Measurements from ENCODE around the gene RIPK1.

DNA sequence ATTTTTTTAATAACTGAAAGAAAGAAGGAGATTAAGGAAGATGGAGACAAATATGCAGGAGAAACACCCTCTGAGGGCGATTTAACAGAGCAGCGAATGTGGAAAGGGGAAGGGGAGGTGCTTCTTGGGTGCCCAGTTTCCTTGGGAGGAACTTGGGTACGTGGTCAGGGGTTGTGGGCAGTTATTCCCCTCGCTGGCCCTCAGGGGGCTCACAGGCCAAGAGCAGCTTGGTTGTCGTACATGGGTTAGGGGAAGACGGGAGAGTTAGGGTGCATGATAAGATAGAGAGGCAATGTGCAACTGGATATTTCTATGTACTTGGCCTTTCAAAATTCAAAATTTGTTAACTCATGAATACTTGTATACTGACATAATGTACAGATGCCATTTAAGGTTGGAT is 96.1 kb downstream of the RIPK1 start:
- TF ChIP-seq, protein P1, sequence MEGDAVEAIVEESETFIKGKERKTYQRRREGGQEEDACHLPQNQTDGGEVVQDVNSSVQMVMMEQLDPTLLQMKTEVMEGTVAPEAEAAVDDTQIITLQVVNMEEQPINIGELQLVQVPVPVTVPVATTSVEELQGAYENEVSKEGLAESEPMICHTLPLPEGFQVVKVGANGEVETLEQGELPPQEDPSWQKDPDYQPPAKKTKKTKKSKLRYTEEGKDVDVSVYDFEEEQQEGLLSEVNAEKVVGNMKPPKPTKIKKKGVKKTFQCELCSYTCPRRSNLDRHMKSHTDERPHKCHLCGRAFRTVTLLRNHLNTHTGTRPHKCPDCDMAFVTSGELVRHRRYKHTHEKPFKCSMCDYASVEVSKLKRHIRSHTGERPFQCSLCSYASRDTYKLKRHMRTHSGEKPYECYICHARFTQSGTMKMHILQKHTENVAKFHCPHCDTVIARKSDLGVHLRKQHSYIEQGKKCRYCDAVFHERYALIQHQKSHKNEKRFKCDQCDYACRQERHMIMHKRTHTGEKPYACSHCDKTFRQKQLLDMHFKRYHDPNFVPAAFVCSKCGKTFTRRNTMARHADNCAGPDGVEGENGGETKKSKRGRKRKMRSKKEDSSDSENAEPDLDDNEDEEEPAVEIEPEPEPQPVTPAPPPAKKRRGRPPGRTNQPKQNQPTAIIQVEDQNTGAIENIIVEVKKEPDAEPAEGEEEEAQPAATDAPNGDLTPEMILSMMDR (IDR thresholded peaks at IDR 0.05; ENCODE audit: control extremely low read depth in 1 of 3, insufficient read depth in 1 of 3, low read depth in 1 of 3, low read length in 3 of 3) = peak; percentile 27 to 64 (median 60)
- TF ChIP-seq ZNF274 (IDR thresholded peaks at IDR 0.05; ENCODE audit: borderline replicate concordance, extremely low read depth, low read length) = no peak
- TF ChIP-seq HDAC2 (IDR thresholded peaks at IDR 0.05; ENCODE audit: borderline replicate concordance in 1 of 2, low read depth in 2 of 2, low read length in 2 of 2) = no peak
- TF ChIP-seq SIX5 (IDR thresholded peaks at IDR 0.05; ENCODE audit: low read depth, low read length) = no peak
- no peak for TF ChIP-seq EGR1 (IDR thresholded peaks at IDR 0.05; ENCODE audit: borderline replicate concordance, low read depth, low read length)
- TF ChIP-seq SP1 (IDR thresholded peaks at IDR 0.05; ENCODE audit: low read depth, low read length) = no peak
- no peak for TF ChIP-seq TEAD4 (IDR thresholded peaks at IDR 0.05; ENCODE audit: low read depth, low read length)
- TF ChIP-seq POLR2AphosphoS5 (IDR thresholded peaks at IDR 0.05; ENCODE audit: low read depth, low read length) = no peak
